ENCODE data around the gene VOPP1.
"Not testable (repeated sequence)": the region's sequence is repeated elsewhere in the genome, so short reads cannot be mapped to it uniquely, and the experiment has no call there.

VOPP1 gene, protein sequence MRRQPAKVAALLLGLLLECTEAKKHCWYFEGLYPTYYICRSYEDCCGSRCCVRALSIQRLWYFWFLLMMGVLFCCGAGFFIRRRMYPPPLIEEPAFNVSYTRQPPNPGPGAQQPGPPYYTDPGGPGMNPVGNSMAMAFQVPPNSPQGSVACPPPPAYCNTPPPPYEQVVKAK

GRCh38 chr7:55572378-55573233 lies at the start of gene VOPP1:
TSS of gene VOPP1 (minus strand) at chr7:55572502. CDS start at chr7:55572324, 178 bp downstream.
- peak in 1 of 2 donors; percentile 32 for DNase-seq (ENCODE audit: low read depth in 1 of 2, low spot score in 1 of 2)

GRCh38 chr7:55618913-55619312 lies 46.6 kb upstream of the VOPP1 start:
- DNase-seq (ENCODE audit: low read depth in 1 of 2, low spot score in 1 of 2): no peak

DNA sequence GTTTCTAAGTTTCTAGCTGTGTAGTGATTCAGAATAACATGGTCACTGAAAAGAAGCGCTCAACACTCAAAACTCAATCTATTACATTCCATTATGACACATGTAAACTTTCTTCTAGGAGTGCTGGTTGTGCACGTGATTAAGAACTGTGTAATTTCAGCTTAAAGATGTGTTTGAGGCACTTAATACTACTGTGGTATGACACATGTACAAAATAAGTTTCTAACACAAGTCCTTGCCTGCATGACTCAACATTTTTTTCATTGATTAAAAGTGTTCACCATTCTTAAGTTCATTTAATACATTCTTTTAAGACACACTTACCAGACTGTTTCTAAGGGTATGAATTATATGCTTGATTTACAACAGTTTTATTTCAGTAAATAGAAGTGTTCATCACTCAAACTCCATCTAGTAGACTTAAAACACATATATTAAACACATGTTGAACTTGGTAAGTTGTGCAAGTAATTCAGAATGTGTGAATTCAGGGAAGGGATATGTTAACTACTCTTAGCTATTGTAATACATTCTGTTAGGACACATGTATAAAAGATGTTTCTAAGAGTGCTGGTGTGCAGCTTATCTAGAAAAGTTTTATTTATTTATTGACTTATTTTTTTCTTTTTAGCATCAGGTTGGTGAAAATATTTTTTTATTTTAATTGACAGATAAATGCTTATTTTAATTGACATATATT lies 42.2 kb upstream of the VOPP1 start:
- DNase-seq (ENCODE audit: low read depth in 1 of 2, low spot score in 1 of 2): not testable (repeated sequence)

DNA sequence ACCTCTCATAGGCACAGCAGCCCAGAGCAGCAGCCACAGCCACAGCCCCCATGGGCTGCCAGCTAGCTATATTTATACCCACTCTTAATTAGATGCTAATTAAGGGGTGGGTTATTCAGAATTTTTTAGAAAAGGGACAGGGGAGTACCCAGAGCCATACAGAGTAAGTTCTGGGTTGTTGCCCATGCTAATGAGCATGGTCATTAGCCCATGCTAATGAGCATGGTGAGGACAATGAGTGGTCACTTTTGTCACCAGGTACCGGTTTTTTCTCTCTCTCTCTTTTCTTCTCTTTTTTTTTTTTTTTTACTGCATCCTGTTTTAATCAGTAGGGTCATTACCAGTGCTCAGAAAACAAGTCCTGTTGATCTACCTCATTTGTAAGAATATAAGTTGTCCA lies 37.4 kb upstream of the VOPP1 start:
- not testable (repeated sequence) for DNase-seq (ENCODE audit: low read depth in 1 of 2, low spot score in 1 of 2)

- not testable (repeated sequence) for DNase-seq (ENCODE audit: low read depth in 1 of 2, low spot score in 1 of 2)
Measured at GRCh38 chr7:55605661-55606060, 33.4 kb upstream of the VOPP1 start.

DNA sequence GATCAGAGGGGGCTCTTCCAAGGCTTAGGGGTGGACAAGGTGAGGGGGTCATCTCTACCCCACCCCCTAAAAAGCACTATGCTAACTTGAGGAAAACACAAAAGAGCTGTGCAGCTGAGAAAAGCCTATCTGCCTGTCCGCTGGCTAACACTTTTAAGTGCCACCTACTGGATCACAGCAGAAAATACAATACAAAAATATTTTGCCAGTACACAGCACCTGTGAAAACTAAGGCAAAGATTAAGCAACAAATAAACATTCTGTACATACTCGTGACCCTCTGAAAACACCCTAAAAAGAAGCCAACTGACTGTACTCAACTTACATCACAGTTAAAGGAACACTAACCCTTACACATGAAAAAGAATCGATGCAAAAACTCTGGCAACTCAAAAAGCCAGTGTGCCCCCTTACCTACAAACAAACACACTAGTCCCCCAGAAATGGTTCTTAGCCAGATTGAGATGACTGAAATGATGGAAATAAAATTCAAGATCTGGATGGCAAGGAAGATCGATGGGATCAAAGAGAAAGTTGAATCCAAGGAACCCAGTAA lies 25.7 kb upstream of the VOPP1 start:
- DNase-seq (ENCODE audit: low read depth in 1 of 2, low spot score in 1 of 2): not testable (repeated sequence)

- DNase-seq (ENCODE audit: low read depth in 1 of 2, low spot score in 1 of 2): not testable (repeated sequence)
Measured at GRCh38 chr7:55597214-55597739, 25.0 kb upstream of the VOPP1 start.

DNA sequence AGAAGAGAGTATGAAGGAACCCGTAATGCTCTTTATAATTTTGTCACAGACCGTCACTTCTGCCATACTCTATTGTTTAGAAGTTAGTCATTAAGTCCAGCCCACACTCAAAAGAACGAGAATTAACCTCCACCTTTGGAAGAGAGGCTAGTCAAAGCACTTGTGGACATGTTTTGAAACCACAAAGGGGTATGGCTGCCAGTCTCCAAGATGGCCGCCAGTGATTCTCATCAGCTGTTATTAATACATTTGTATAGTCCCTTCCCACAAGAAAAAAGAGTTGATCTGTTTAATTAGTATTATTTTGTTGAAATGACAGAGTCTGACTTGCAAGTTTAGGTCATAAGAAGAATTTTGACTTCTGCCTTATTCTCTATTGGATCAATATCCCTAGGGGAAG lies 23.2 kb upstream of the VOPP1 start:
- no peak for DNase-seq (ENCODE audit: low read depth in 1 of 2, low spot score in 1 of 2)

DNA sequence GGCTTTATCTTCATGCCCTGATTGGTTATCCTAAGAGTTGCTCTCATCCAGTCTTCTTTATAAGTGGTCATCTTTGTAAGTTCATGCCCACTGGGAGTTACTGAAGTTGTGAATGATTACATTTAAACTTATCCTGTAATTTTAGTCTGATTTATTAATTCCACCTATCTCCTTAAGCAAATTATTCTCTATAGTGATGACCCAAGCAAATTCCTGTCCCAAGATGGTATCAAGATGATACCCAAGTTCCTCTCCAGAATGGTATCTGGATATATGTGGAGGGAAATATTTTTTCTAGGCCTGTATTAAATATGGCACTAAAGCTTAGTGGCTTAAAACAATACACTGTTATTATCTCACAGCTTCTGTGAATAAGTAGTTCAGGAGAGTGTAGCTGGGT lies 22.6 kb upstream of the VOPP1 start:
- no peak for DNase-seq (ENCODE audit: low read depth in 1 of 2, low spot score in 1 of 2)

- no peak for DNase-seq (ENCODE audit: low read depth in 1 of 2, low spot score in 1 of 2)
Measured at GRCh38 chr7:55594414-55594813, 22.1 kb upstream of the VOPP1 start.

DNA sequence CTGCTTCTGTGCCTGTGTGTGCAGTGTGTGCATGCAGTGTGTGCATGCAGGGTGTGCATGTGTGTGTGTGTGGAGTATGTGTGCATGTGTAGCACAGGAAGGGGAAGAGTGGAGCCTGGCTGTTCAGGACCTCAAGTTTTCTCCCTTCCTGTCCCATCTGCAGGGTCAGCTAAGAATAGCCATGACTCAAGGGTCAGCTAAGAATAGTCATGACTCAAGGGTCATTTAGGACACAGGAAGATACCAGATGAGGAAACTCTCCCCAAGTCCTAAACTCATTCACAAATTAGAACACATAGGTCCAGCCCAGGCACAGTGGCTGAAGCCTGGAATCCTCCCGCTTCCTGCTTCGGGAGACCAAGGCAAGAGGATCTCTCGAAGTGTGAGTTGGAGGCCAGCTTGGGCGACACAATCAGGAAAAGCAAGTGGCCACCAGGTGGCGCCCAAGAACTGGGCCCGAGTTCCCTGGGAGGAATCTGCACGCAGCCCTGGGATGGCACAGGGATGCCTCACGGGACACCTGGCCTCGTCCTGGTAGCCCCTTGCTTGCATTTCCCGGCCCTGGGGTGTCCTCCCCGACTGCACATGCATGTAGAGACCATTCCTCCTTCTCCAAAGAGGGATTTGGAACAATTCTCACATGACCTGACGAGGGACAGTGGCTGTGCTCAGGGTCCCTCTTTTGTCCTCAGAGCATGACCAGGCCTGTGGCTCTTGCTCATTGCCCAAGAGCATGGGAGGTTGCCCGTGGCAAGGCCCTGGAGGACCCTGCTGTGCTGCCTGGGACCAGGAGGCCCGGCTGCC lies 21.4 kb upstream of the VOPP1 start:
- DNase-seq (ENCODE audit: low read depth in 1 of 2, low spot score in 1 of 2): peak; percentile 57 to 67

GRCh38 chr7:55593172-55593514 lies 20.8 kb upstream of the VOPP1 start:
- DNase-seq (ENCODE audit: low read depth in 1 of 2, low spot score in 1 of 2): no peak

- no peak for DNase-seq (ENCODE audit: low read depth in 1 of 2, low spot score in 1 of 2)
Measured at GRCh38 chr7:55592492-55592891, 20.2 kb upstream of the VOPP1 start.

GRCh38 chr7:55591282-55591931 lies 19.1 kb upstream of the VOPP1 start:
- DNase-seq (ENCODE audit: low read depth in 1 of 2, low spot score in 1 of 2): no peak

- no peak for DNase-seq (ENCODE audit: low read depth in 1 of 2, low spot score in 1 of 2)
Measured at GRCh38 chr7:55590517-55591281, 18.4 kb upstream of the VOPP1 start.

- no peak for DNase-seq (ENCODE audit: low read depth in 1 of 2, low spot score in 1 of 2)
Measured at GRCh38 chr7:55589905-55590304, 17.6 kb upstream of the VOPP1 start.

- no peak for DNase-seq (ENCODE audit: low read depth in 1 of 2, low spot score in 1 of 2)
Measured at GRCh38 chr7:55588976-55589604, 16.8 kb upstream of the VOPP1 start.

GRCh38 chr7:55588379-55588699 lies 16.0 kb upstream of the VOPP1 start:
- no peak for DNase-seq (ENCODE audit: low read depth in 1 of 2, low spot score in 1 of 2)

- no peak for DNase-seq (ENCODE audit: low read depth in 1 of 2, low spot score in 1 of 2)
Measured at GRCh38 chr7:55587687-55588378, 15.5 kb upstream of the VOPP1 start.
